HG02981 (cell line): ENCODE measurements around the gene PLA2G2C.

Source experiments
- ATAC-seq: cut with Tn5 transposase; IDR thresholded peaks from one replicate; pipeline ENCODE4 v1.9.1; 2021; ENCODE audit warnings: mild to moderate bottlenecking, moderate library complexity; ENCODE audit not compliant: unreplicated experiment

PLA2G2C gene

GRCh38 chr1:20184997-20185833, 1.1 kb downstream of the PLA2G2C start:
- ATAC-seq, result no peak

DNA sequence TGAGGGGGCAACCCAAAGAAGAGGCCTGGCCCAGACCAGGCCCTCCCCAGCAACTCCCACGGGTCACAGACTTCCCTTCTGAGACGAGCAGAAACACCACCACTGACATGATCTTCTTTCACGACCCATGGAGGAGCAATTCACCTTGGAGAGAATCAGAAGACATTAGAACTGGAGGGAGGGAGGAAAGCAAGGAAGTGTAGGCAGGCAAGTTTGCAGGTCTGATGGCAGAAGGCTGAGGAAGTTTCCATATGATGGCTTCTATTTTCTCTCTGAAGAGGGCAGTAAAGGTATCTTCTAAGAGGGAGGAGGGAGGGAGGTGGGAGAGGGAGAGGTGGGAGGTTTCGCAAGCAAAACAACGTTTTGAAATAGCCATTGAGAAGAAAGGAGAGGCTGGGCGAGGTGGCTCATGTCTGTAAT, 1.8 kb downstream of the PLA2G2C start:
- no peak for ATAC-seq

DNA sequence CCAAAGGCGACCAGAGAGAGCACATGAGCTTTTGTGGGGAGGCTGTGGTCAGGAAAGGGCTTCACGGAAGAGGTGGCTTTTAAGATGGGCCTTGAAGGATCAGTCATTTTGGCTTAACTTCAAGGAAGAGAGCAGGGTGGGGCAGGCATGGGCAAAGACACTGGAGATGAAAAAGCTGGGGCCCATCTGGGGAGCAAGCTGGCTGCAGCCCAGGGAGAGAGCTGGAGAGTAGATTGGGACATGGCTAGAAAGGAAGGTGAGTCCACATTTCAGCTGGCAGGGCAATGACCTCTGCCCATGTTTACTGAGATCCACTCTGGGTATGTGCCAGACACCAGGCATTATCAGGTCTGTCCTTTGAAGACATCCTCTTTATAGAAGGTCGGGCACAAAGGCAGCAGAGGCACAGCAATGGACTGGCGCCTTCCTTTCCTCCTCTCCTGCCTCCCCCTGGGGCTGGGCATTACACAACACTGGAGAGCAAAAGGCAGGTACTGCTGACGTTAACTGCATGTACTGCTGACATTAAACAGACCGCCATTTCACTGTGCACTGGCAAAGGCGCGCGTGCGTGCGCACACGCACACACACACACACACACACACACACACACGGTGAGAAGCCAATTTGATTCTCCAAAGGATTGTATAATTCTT, 2.6 kb downstream of the PLA2G2C start:
- no peak for ATAC-seq

DNA sequence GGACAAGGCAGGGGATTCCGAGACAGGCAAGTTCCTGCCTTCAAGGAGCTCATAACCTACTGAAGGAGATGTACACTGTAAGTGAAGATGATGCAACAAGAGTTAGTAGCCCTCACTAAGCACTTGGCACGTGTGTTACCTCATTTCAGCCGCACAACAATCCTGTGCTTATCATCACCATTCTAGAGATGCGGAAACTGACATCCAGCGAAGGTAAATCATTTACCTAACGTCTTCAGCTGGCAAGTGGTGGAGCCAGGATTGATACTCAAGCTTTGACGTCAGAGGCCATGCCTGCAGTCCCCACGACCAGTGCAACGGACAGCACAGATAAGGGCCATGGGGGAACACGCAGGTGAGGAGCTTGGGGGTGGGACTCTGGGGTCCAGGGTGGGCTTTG, 3.3 kb downstream of the PLA2G2C start:
- ATAC-seq, result no peak

DNA sequence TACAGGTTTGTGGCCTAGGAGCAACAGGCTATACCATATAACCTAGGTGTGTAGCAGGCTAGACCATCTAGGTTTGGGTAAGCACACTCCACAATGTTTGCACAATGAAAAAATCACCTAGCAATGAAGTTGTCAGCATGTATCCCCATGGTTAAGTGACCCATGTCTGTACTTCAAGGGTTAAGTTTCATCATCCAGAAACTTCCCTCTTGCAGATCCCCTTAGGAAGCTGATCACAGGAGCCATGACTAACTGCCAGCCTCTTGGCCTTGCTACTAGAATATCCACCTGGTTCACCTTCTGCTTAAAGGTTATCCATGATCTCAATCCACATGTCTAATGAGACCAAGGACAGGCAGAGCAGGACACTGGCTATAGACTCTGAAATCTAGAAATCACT, 3.9 kb downstream of the PLA2G2C start:
- ATAC-seq, result no peak

DNA sequence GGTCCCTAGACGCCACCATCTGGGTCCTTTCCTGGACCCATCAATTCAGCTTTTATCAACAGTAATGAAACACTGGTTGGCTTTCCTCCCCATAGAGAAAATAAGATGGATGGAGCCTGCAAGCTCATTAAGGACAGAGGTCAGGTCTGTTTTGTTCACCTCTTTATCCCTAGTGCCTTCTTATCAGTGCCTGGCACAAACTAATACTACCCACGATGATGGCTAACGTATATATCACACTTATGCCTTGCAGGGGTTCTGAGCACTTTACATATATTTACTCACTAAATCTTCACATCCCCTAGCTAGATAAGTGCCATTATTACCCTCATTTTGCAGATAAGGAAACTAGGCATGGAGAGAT, 5.5 kb downstream of the PLA2G2C start:
- ATAC-seq, result no peak

- no peak for ATAC-seq
Observed at GRCh38 chr1:20180129-20180843, 6.0 kb downstream of the PLA2G2C start.

- no peak for ATAC-seq
Observed at GRCh38 chr1:20179371-20180128, 6.8 kb downstream of the PLA2G2C start.

DNA sequence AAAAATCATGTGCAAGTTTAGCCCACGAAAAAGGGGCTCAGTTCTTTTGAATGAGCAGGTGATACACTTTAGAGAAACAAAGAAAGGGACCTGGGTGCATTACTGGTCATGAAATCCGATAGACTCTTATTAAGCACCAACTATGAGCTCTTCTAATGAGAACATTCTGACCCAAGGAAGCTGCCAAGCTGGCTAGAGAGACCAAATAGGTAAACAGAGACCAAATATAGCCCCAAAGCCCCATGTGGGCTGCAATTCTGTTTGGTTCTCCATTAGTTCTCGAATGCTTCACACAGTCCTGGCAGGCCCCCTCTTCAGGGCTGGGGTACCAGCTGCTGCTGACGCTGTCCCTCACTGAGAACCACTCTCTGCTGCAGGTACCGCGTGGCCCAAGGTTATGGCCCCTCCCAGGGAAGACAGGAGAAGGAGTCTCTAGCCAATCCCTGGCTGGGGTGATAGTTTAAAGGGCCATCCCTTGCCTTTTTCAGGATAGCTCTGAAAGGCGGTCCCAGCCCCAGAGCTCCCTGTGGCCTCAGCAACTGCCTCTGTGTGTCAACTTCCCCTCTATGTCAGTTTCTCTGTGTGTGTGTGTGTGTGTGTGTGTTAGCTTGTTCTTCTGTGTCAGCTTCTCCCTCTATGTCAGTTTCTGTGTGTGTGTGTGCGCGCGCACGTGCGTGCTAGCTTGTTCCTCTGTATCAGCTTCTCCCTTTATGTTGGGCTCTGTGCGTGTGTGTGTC, 7.5 kb downstream of the PLA2G2C start:
- ATAC-seq, result no peak

DNA sequence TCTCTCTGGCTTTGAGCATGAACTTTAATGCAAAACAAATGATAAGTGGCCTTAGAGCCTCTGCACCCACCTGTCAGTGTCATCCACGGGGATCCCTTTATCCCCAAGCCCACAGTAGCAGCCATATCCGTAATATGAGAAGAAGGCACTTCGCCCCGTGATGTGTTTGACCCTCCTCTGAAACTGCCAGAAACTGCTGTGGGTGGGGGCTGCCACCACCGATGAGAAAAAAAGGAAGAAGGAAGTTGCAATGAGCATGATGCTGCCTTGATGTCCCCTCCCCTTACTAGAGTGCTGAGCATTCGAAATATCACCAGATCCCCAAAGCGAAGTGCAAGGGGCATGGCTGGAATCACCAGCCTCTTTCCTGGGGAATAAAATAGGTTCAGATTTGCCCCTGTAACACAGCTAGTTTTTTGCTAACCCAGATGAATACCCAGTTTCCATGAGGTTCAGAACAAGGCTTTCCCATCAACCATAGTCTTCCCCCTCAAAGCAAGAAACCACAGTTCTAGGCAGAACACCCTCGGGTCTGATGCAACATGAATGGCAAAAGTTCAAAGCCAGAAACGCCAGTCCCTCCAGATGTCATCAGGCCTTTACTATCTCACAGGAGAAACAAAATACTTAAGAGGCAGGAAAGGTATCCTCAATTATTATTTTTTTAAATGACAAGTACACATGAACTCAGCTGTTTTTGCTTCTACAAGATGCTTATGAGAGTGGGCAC, 11.2 kb downstream of the PLA2G2C start:
- ATAC-seq, result no peak

DNA sequence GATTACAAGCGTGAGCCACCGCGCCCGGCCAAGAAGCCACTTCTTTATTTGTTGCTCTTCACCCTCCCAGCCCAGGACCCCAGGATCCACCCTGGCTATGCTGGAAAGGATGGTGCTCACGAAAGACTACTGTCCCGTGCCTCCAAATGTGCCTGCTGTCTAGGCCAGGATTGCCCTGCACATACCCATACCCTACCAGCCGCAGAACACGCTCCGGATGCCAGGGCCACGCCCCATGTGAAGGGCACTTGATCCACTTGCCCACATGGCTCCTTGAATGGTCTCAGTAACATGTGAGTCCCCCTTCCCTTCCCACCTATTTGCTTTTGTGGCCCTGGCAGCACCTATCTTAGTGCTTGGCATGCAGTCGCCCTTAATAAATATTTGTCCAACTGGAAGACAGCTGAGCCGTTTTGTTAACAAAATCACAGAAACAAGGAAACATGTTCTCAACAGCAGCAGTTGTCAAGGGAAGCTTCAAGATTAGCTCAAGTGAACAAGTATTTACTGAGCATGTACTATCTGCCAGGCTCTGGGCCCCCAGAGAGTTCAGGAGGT, 14.2 kb downstream of the PLA2G2C start:
- ATAC-seq, result no peak

DNA sequence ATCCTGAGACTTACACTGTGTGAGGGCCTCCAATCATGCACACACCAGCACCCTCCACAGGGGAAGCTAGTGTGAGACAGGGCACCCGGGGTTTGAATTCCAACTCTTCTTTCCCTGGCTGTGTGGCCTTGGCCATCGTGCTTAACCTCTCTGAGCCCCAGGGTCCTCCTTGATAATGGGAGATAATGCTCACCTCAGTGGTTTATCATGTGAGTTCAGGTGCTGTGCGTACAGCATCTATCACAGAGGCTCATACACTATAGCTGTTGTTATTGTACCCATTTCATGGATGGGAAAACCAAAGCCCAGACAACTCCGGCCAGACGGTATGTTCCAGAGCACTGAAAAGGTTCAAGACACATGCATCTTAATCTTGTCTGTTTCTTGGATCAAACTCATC, 16.4 kb downstream of the PLA2G2C start:
- no peak for ATAC-seq

DNA sequence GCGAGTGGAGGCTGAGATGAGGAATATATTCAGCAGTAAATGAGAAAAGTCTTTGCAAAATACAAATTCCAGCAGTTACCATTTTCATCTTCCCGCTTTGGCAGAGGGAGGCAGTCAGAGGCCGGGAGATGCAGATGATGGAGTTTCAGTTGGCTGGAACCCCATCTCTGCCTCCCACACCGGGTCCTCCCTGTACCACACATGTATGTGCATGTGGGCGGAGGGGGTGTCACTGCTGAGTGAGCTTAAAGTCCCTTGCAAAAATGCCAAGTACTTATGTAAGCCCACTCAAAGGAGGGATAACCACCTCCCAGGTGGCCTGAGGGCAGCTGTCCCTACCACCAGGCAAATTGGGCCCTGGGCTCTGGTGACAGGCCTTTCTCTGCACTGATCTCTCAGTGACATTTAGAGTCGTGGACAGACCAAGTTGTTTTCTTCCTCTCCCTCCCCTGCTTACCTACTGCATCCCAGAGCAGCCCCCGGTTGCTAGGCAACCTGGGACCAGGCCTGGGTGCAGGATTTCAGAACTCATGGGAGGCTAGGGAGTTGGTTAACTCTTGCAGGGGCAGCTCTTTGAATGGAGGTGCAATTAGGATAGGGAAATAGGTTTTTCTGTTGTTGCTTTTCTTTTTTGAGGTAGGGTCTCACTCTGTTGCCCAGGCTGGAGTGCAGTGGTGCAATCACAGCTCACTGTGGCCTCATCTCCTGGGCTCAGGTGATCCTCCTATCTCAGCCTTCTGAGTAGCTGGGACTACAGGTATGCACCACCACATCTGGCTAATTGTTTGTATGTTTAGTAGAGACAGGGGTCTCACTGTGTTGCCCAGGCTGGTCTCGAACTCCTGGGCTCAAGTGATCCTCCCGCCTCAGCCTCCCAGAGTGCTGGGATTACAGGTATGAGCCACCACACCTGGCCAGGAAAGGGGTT, 17.5 kb downstream of the PLA2G2C start:
- no peak for ATAC-seq

DNA sequence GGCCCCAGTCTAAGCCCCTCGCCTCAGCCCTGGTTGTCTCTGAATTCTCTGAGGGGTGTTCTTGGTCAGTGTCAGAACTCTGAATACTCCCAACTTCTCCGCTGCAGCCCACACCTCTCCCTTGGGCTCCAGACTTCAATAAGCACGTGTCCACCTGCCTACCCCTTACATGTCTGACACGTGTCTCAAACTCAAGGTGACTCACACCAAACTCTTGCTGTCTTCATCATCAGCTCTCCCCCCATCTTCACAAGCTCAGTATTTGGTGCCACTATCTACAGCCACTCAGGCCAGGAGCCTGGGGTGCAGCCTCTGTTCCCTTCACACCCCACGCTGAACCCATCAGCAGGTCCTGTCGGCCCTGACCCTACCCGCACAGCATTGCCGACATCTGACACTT, 19.2 kb downstream of the PLA2G2C start:
- ATAC-seq, result no peak

- ATAC-seq, result no peak
Observed at GRCh38 chr1:20166051-20166450, 20.3 kb downstream of the PLA2G2C start.

DNA sequence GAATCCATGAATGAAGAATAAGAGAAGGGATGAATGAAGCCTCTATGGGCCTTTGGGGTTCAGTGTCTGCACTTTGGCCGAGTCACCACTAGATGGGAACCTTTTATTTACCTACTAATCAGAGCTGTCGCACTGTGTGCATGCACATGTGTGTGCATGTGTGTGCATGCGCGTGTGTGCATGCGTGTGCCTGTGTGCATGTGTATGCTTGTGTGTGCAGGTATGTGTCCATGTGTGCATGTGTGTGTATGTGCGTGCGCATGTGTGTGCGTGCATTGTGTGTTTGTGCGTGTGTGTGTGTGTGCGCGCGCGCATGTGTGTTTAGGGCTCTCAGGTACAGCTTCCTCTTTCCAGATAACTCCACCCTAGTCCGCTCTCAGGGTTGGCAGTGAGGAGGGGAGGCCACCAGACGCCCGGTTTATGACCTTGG, 20.8 kb downstream of the PLA2G2C start:
- ATAC-seq, result no peak

DNA sequence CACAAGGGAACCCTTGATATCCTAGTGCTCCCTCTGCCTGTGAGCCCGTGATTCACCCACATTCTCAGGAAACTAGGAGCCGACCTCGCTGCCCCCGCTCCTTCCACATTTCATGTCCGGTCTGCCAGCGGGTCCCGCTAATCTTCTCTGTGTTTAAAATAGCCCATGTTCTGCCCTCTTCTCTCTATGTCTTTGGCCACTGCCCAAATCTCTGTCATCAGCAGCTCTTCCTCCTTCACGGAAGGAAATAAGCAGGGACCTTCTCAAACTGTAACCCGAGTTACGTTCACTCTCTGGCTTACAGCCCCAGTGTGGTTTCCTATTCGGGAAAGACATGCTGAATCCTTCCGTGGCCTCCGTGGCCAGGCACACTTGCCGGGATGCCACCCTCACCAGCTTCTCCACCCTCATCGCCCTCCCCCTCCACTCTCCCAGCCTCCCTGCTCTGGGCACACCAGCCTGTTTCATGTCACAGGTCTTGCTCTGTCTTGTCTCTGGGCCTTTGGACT, 21.6 kb downstream of the PLA2G2C start:
- ATAC-seq, result no peak

DNA sequence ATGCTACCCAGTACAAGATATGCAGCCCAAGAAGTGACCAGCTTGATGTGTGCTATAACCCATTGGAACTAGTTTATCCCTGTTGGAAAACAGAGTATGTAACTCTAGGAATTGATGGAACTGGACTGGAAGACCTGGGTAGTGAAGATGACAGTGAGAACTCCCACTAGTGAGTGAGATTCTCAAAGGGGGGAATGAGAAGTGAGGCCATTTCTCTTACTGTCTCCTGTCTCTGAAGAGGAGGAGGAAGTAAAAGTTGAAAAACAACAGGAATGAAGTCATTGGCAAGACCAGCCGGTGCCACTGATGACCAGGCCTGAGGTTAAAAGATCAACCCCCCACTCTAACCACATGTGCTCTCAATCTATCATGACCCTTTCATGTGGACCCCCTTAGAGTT, 26.3 kb downstream of the PLA2G2C start:
- no peak for ATAC-seq
